Measurements from ENCODE around the gene KCNK16. TPM values are rescaled to one million over a fixed set of nuclear protein-coding genes. Genes with fewer than 3 reads are reported as not detected.

The KCNK16 gene
- total RNA-seq, 1 donor from 2014 or later: not detected

DNA sequence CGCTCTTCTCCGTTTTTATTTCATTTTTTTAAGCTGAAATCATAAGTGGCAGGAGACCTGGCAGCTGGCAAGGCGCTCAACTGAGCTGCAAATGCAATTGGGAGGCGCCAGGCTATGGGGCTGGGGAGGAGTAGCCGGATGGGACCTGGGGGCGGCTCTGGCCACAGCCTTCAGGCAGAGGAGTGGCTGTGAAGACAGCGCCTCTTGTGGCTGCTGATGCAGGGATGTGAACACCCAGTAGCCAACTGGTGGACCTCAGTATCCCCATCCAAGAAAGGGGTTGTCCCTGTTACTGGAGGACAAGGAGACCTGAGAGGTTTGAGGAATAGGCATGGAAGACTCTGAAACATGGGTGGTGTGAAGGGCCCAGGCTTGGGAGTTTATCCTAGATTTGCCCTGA, 20.9 kb downstream of the KCNK16 start:
- H3K9me3 Mint-ChIP-seq (ENCODE audit: unreplicated experiment): peaks cover 4% of the 10 kb centered on the region
- Histone ChIP-seq H3K4me2 (ENCODE audit: low read length) (no peak overlapping the region), H3K36me3 (ENCODE audit: insufficient read depth, low read length) (no peaks in the 10 kb centered on the region), H3K9ac (ENCODE audit: low read length) (no peak overlapping the region), H2AFZ (ENCODE audit: low read depth, low read length) (no peak overlapping the region), H3K9me3 (ENCODE audit: insufficient read depth, low read depth, low read length) (no peaks in the 10 kb centered on the region), H3K27me3 (ENCODE audit: insufficient read depth, low read length) (no peaks in the 10 kb centered on the region), H4K20me1 (ENCODE audit: insufficient read depth, low read length) (no peaks in the 10 kb centered on the region), H3K4me3 (ENCODE audit: insufficient read depth, low read depth, low read length) (no peak overlapping the region), H3K79me2 (ENCODE audit: insufficient read depth, low read length) (no peaks in the 10 kb centered on the region), H3K4me1 (ENCODE audit: insufficient read depth, low read length) (no peaks in the 10 kb centered on the region), H3K27ac (ENCODE audit: low read depth, low read length) (no peak overlapping the region)
- H3K4me1 Mint-ChIP-seq (ENCODE audit: low read depth, unreplicated experiment): peaks cover 1% of the 10 kb centered on the region
- H3K36me3 Mint-ChIP-seq (ENCODE audit: low read depth, unreplicated experiment): no peaks in the 10 kb centered on the region
- no peak overlapping the region for H3K4me3 Mint-ChIP-seq (ENCODE audit: unreplicated experiment)
- FAIRE-seq (no peak), DNase-seq (ENCODE audit: low read depth) (no peak)
- H3K27ac Mint-ChIP-seq (ENCODE audit: unreplicated experiment): no peak overlapping the region
- H3K27me3 Mint-ChIP-seq (ENCODE audit: low read depth, unreplicated experiment): peaks cover 68% of the 10 kb centered on the region
- TF ChIP-seq, protein P1, sequence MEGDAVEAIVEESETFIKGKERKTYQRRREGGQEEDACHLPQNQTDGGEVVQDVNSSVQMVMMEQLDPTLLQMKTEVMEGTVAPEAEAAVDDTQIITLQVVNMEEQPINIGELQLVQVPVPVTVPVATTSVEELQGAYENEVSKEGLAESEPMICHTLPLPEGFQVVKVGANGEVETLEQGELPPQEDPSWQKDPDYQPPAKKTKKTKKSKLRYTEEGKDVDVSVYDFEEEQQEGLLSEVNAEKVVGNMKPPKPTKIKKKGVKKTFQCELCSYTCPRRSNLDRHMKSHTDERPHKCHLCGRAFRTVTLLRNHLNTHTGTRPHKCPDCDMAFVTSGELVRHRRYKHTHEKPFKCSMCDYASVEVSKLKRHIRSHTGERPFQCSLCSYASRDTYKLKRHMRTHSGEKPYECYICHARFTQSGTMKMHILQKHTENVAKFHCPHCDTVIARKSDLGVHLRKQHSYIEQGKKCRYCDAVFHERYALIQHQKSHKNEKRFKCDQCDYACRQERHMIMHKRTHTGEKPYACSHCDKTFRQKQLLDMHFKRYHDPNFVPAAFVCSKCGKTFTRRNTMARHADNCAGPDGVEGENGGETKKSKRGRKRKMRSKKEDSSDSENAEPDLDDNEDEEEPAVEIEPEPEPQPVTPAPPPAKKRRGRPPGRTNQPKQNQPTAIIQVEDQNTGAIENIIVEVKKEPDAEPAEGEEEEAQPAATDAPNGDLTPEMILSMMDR (IDR thresholded peaks at IDR 0.05; ENCODE audit: insufficient read depth, low read depth, low read length): peak; percentile 4
- no peak for TF ChIP-seq EZH2 (IDR thresholded peaks at IDR 0.05; ENCODE audit: insufficient read depth, low read length)

DNA sequence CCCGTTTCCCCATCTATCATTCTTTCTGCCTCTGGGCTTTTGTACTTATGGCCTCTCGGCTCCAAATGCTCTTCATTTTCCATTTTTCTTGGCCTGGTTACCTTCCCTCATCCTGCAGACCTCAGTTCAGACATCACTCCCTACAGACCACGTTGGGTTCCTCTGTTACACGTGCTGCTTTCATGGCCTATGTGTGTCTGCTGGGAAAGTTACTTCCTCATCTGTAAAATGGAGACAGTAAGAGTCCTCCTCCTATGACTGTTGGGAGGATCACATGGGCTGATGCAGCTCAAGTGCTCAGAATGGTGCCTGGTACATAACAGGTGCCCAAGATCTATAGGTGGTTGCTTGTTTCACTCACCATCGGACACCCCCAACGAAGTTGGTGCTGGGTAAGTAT, 21.8 kb downstream of the KCNK16 start:
- no peak for FAIRE-seq
- H3K4me1 Mint-ChIP-seq (ENCODE audit: low read depth, unreplicated experiment): peaks cover under 1% of the 10 kb centered on the region

DNA sequence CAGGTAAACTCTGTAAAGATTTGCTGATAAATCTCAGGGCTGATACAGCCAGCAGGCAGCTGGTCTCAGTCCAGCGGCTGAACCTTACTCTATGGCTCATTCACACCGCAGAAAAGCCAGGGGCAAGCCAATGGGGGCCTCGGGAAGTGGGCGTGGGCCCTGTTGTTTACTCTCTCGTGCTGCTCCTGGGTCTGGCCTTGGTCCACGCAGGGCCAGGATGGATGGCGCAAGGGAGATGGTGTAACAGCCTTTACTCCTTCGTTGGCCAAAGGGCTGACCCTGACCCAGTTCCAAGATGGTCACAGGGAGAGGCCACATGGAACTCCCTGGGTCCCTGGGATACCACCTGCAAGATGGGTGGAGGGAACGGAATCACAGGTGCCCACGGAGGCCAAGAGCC, 24.4 kb downstream of the KCNK16 start:
- H3K79me2 ChIP-seq (ENCODE audit: insufficient read depth, low read length): no peaks in the 10 kb centered on the region
- H3K4me2 ChIP-seq (ENCODE audit: low read length): no peak overlapping the region
- no peaks in the 10 kb centered on the region for H3K4me1 ChIP-seq (ENCODE audit: insufficient read depth, low read length)
- no peak overlapping the region for H2AFZ ChIP-seq (ENCODE audit: low read depth, low read length)
- H3K27ac ChIP-seq (ENCODE audit: low read depth, low read length): no peak overlapping the region
- no peaks in the 10 kb centered on the region for H3K36me3 ChIP-seq (ENCODE audit: insufficient read depth, low read length)
- H3K9me3 ChIP-seq (ENCODE audit: insufficient read depth, low read depth, low read length): no peaks in the 10 kb centered on the region
- DNase-seq (ENCODE audit: low read depth) (no peak), FAIRE-seq (no peak)
- Mint-ChIP-seq H3K36me3 (ENCODE audit: low read depth, unreplicated experiment) (no peaks in the 10 kb centered on the region), H3K27ac (ENCODE audit: unreplicated experiment) (no peak overlapping the region), H3K27me3 (ENCODE audit: low read depth, unreplicated experiment) (peaks cover 61% of the 10 kb centered on the region), H3K4me1 (ENCODE audit: low read depth, unreplicated experiment) (peaks cover 7% of the 10 kb centered on the region), H3K9me3 (ENCODE audit: unreplicated experiment) (peaks cover 5% of the 10 kb centered on the region), H3K4me3 (ENCODE audit: unreplicated experiment) (no peak overlapping the region)
- H4K20me1 ChIP-seq (ENCODE audit: insufficient read depth, low read length): no peaks in the 10 kb centered on the region
- TF ChIP-seq, protein P1 (IDR thresholded peaks at IDR 0.05; ENCODE audit: insufficient read depth, low read depth, low read length): no peak
- TF ChIP-seq EZH2 (IDR thresholded peaks at IDR 0.05; ENCODE audit: insufficient read depth, low read length): no peak
- H3K4me3 ChIP-seq (ENCODE audit: insufficient read depth, low read depth, low read length): no peak overlapping the region
- no peak overlapping the region for H3K9ac ChIP-seq (ENCODE audit: low read length)
- no peaks in the 10 kb centered on the region for H3K27me3 ChIP-seq (ENCODE audit: insufficient read depth, low read length)

More for the DNA sequence above, 21.8 kb downstream of the KCNK16 start:
- Histone ChIP-seq H3K9ac (ENCODE audit: low read length) (no peak overlapping the region), H3K9me3 (ENCODE audit: insufficient read depth, low read depth, low read length) (no peaks in the 10 kb centered on the region), H3K36me3 (ENCODE audit: insufficient read depth, low read length) (no peaks in the 10 kb centered on the region), H2AFZ (ENCODE audit: low read depth, low read length) (no peak overlapping the region), H3K4me2 (ENCODE audit: low read length) (no peak overlapping the region), H3K4me1 (ENCODE audit: insufficient read depth, low read length) (no peaks in the 10 kb centered on the region), H3K27me3 (ENCODE audit: insufficient read depth, low read length) (no peaks in the 10 kb centered on the region), H3K79me2 (ENCODE audit: insufficient read depth, low read length) (no peaks in the 10 kb centered on the region), H3K27ac (ENCODE audit: low read depth, low read length) (no peak overlapping the region), H3K4me3 (ENCODE audit: insufficient read depth, low read depth, low read length) (no peak overlapping the region), H4K20me1 (ENCODE audit: insufficient read depth, low read length) (no peaks in the 10 kb centered on the region)
- Mint-ChIP-seq H3K9me3 (ENCODE audit: unreplicated experiment) (peaks cover 4% of the 10 kb centered on the region), H3K27ac (ENCODE audit: unreplicated experiment) (no peak overlapping the region), H3K4me3 (ENCODE audit: unreplicated experiment) (no peak overlapping the region), H3K36me3 (ENCODE audit: low read depth, unreplicated experiment) (no peaks in the 10 kb centered on the region), H3K27me3 (ENCODE audit: low read depth, unreplicated experiment) (peaks cover 63% of the 10 kb centered on the region)
- no peak for TF ChIP-seq EZH2 (IDR thresholded peaks at IDR 0.05; ENCODE audit: insufficient read depth, low read length)
- TF ChIP-seq, protein P1 (IDR thresholded peaks at IDR 0.05; ENCODE audit: insufficient read depth, low read depth, low read length): no peak
- DNase-seq (ENCODE audit: low read depth): no peak

Data from astrocyte (in vitro differentiated cells and primary cell).